CD4-positive, CD25-positive, alpha-beta regulatory T cell (primary cell): Measurements from ENCODE around the gene CDH23. TPM values are rescaled to one million over a fixed set of nuclear protein-coding genes. Genes with fewer than 3 reads are reported as not detected.

Experiments
- ATAC-seq, 2 donors: fragments of 150-1000 bp; cut with Tn5 transposase; one replicate each; pipeline ENCODE4 v1.10.0; 2021; ENCODE audit warnings: low read depth in 2 of 2, moderate number of reproducible peaks in 2 of 2, moderate library complexity in 1 of 2
- DNase-seq, 3 donors: peaks; one replicate each; pipeline versions ENCODE4 v3.0.0 to v3.0.0-alpha.2; 2012 to 2022; ENCODE audit warnings: mixed read lengths in 1 of 3
- H3K27ac ChIP-seq: one replicate; pipeline ENCODE4 v1.7.0; 2013; ENCODE audit warnings: mild to moderate bottlenecking, low read length; ENCODE audit not compliant: insufficient read depth, poor library complexity, severe bottlenecking
- H3K27me3 ChIP-seq: one replicate; pipeline ENCODE4 v1.7.0; 2013; ENCODE audit warnings: low read length; ENCODE audit not compliant: control insufficient read depth, insufficient read depth
- H3K36me3 ChIP-seq: one replicate; pipeline ENCODE4 v1.7.0; 2013; ENCODE audit warnings: mild to moderate bottlenecking, low read length, moderate library complexity; ENCODE audit not compliant: control insufficient read depth, insufficient read depth
- H3K4me1 ChIP-seq: 2 replicates; pipeline ENCODE4 v1.7.0; 2013; ENCODE audit warnings: mild to moderate bottlenecking, low read length; ENCODE audit not compliant: insufficient read depth, control insufficient read depth, poor library complexity, severe bottlenecking
- H3K4me3 ChIP-seq: one replicate; pipeline ENCODE4 v1.7.0; 2013; ENCODE audit warnings: low read depth, mild to moderate bottlenecking, low read length, moderate library complexity
- H3K9me3 ChIP-seq, 2 experiments: 1 replicate in 1 of 2; 2 replicates in 1 of 2; pipeline ENCODE4 v1.7.0; 2013; ENCODE audit warnings: low read length in 2 of 2, mild to moderate bottlenecking in 1 of 2, moderate library complexity in 1 of 2; ENCODE audit not compliant: control insufficient read depth in 2 of 2
- H3K27ac Mint-ChIP-seq, 3 donors: one replicate each; pipeline ENCODE4 v1.8.0; 2020 to 2022; ENCODE audit warnings: mild to moderate bottlenecking in 3 of 3, mixed read lengths in 3 of 3, moderate library complexity in 2 of 3
- H3K27me3 Mint-ChIP-seq: one replicate; pipeline ENCODE4 v1.8.0; 2022; ENCODE audit warnings: mild to moderate bottlenecking, mixed read lengths
- H3K36me3 Mint-ChIP-seq: one replicate; pipeline ENCODE4 v1.8.0; 2020; ENCODE audit warnings: mixed read lengths
- H3K4me1 Mint-ChIP-seq, 4 donors: one replicate each; pipeline ENCODE4 v1.8.0; 2020 to 2022; ENCODE audit warnings: mixed read lengths in 4 of 4, mild to moderate bottlenecking in 1 of 4
- H3K4me3 Mint-ChIP-seq, 4 donors: one replicate each; pipeline ENCODE4 v1.8.0; 2020 to 2022; ENCODE audit warnings: mild to moderate bottlenecking in 4 of 4, mixed read lengths in 4 of 4, moderate library complexity in 3 of 4
- H3K9me3 Mint-ChIP-seq, 7 donors: one replicate each; pipeline ENCODE4 v1.8.0; 2020 to 2022; ENCODE audit warnings: mixed read lengths in 7 of 7, mild to moderate bottlenecking in 3 of 7, moderate library complexity in 2 of 7
- polyA plus RNA-seq, 4 donors: library from polyadenylated mRNA; unstranded; fragments of 300-500 nt; fragmentation: Illumina TruSeq; gene quantifications; one replicate each; pipeline ENCODE4 v1.2.3, GENCODE V29; 2021
- total RNA-seq: library from RNA; stranded (reverse); gene quantifications from one replicate; pipeline ENCODE4 v1.2.3, GENCODE V29; 2022

CDH23 gene
- total and polyA plus RNA-seq, 5 donors from 2014 or later = 0.17 to 5.6 (median 1.1) TPM

DNA sequence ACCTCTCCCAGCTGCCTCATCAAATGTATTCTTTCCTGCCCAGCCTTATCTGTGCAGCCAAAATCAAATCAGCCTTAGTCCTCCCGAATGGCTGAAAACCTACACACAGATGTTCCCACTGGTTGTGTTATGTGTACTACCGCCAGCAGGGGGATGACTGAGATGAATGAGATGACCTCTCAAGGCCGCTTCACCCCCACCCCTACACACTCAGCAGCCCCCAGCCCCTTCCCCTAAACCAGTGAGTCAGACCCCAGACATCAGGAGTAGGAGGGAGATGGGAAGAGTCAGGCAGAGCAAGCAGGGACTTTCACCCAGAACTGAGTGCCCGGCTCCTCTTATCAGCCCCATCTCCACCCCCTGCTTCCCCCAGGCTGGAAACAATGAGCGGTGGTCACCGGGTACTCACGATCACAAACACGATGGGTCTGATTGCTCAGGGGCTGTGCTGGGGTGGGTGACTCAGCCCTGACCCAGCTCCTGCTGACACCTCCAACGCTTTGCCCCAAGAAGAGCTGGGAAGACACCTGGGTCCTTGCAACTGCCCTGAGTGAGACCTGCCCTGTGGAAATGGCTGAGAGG, 329.4 kb downstream of the CDH23 start:
- ATAC-seq (no peak), DNase-seq (peak in 2 of 3 donors; percentile 30 to 80)
- Histone ChIP-seq H3K27ac (peak overlapping the region; percentile 85), H3K4me3 (peak overlapping the region; percentile 61), H3K4me1 (peaks cover 62% of the 10 kb centered on the region), H3K36me3 (no peaks in the 10 kb centered on the region), H3K27me3 (no peaks in the 10 kb centered on the region), H3K9me3 (no peaks in the 10 kb centered on the region)
- Mint-ChIP-seq H3K4me1 (peaks cover 7 to 80% (median 41%) of the 10 kb centered on the region in 4 donors), H3K4me3 (peak overlapping the region in 3 of 4 donors; percentile 77 to 82 (median 78)), H3K27me3 (no peaks in the 10 kb centered on the region), H3K36me3 (peaks cover 7% of the 10 kb centered on the region), H3K9me3 (no peaks in the 10 kb centered on the region), H3K27ac (peak overlapping the region; percentile 98 to 100 (median 99))

DNA sequence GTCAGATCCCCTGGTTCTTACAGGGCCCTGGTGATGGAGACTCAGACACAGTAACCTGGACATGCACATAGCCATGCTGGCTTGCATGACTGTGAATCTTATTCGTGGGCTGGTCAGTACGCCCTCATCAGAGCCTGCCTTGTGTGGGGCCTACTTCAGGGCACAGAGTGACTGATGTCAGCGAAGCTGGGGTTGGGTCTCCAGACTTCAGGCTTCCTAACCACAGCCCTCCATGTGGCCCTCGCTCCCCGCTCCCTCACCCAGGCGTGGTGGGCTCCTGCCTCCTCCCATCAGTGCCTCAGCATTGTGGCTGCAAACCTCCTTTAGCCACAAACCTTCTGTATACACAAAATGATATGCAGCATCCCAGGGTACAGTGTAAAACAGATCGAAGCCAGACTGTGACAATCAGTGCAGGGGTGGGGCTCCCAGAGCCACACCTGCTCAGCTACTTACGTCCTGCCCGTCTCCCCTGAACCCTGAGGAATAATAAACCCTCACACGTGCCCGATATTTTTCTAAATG, 329.9 kb downstream of the CDH23 start:
- Mint-ChIP-seq H3K4me1 (peaks cover 7 to 81% (median 43%) of the 10 kb centered on the region in 4 donors), H3K4me3 (peak overlapping the region; percentile 12 to 78 (median 74)), H3K9me3 (no peaks in the 10 kb centered on the region), H3K27me3 (no peaks in the 10 kb centered on the region), H3K27ac (peak overlapping the region; percentile 98 to 100 (median 99)), H3K36me3 (peaks cover 4% of the 10 kb centered on the region)
- no peaks in the 10 kb centered on the region for H3K27me3 ChIP-seq
- peaks cover 68% of the 10 kb centered on the region for H3K4me1 ChIP-seq
- H3K4me3 ChIP-seq = peak overlapping the region; percentile 61
- ATAC-seq (peak; percentile 48 to 49), DNase-seq (peak in 2 of 3 donors; percentile 58 to 89)
- H3K27ac ChIP-seq = peak overlapping the region; percentile 85
- H3K36me3 ChIP-seq = no peaks in the 10 kb centered on the region
- no peaks in the 10 kb centered on the region for H3K9me3 ChIP-seq

- Mint-ChIP-seq H3K36me3 (no peaks in the 10 kb centered on the region), H3K27ac (peak overlapping the region; percentile 98 to 100 (median 99)), H3K4me1 (peaks cover 7 to 81% (median 44%) of the 10 kb centered on the region in 4 donors), H3K9me3 (no peaks in the 10 kb centered on the region), H3K27me3 (no peaks in the 10 kb centered on the region), H3K4me3 (peak overlapping the region; percentile 12 to 78 (median 74))
- Histone ChIP-seq H3K9me3 (no peaks in the 10 kb centered on the region), H3K4me1 (peaks cover 74% of the 10 kb centered on the region), H3K4me3 (peak overlapping the region; percentile 61), H3K27me3 (no peaks in the 10 kb centered on the region), H3K36me3 (no peaks in the 10 kb centered on the region), H3K27ac (peak overlapping the region; percentile 85)
- ATAC-seq = peak; percentile 62 to 65
- peak in 2 of 3 donors; percentile 77 to 81 for DNase-seq
Measured at GRCh38 chr10:71727105-71727737, 330.5 kb downstream of the CDH23 start.

- H3K4me3 ChIP-seq = peak overlapping the region; percentile 61
Measured at GRCh38 chr10:71727738-71728737, 331.3 kb downstream of the CDH23 start.

GRCh38 chr10:71729161-71729636, 332.5 kb downstream of the CDH23 start:
- H3K9me3 ChIP-seq = no peaks in the 10 kb centered on the region
- no peak overlapping the region for H3K4me3 ChIP-seq
- no peaks in the 10 kb centered on the region for H3K27me3 ChIP-seq
- H3K4me3 Mint-ChIP-seq = peak overlapping the region in 2 of 4 donors; percentile 48 to 78
- H3K9me3 Mint-ChIP-seq = no peaks in the 10 kb centered on the region
- DNase-seq (no peak), ATAC-seq (no peak)
- H3K27me3 Mint-ChIP-seq = no peaks in the 10 kb centered on the region
- peak overlapping the region; percentile 85 for H3K27ac ChIP-seq
- H3K36me3 Mint-ChIP-seq = no peaks in the 10 kb centered on the region
- peaks cover 93% of the 10 kb centered on the region for H3K4me1 ChIP-seq
- H3K36me3 ChIP-seq = no peaks in the 10 kb centered on the region
- H3K27ac Mint-ChIP-seq = peak overlapping the region; percentile 98 to 100 (median 99)
- peaks cover 13 to 94% (median 56%) of the 10 kb centered on the region in 4 donors for H3K4me1 Mint-ChIP-seq

More at GRCh38 chr10:71727738-71728737, 331.3 kb downstream of the CDH23 start:
- H3K4me3 Mint-ChIP-seq = peak overlapping the region; percentile 70 to 78 (median 76)
- H3K36me3 Mint-ChIP-seq = no peaks in the 10 kb centered on the region
- DNase-seq (peak; percentile 47 to 91 (median 85)), ATAC-seq (peak; percentile 79 to 80)
- H3K9me3 Mint-ChIP-seq = no peaks in the 10 kb centered on the region
- no peaks in the 10 kb centered on the region for H3K27me3 Mint-ChIP-seq
- no peaks in the 10 kb centered on the region for H3K27me3 ChIP-seq
- peak overlapping the region; percentile 98 to 100 (median 99) for H3K27ac Mint-ChIP-seq
- no peaks in the 10 kb centered on the region for H3K9me3 ChIP-seq
- peak overlapping the region; percentile 85 for H3K27ac ChIP-seq
- H3K4me1 ChIP-seq = peaks cover 82% of the 10 kb centered on the region
- no peaks in the 10 kb centered on the region for H3K36me3 ChIP-seq
- H3K4me1 Mint-ChIP-seq = peaks cover 13 to 83% (median 50%) of the 10 kb centered on the region in 4 donors

DNA sequence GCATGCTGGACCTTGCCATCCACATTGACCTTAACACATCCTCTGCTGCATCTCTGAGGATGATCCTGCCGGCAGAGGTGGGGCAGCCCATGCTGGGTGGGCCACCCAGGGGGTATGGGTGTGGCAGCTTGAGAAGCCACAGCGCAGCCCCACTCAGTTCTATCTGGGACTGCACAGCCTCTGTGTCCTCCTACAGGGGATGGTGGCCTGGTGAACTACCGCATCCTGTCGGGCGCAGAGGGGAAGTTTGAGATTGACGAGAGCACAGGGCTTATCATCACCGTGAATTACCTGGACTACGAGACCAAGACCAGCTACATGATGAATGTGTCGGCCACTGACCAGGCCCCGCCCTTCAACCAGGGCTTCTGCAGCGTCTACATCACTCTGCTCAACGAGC, 335.1 kb downstream of the CDH23 start:
- H3K27me3 Mint-ChIP-seq = no peaks in the 10 kb centered on the region
- ATAC-seq (no peak), DNase-seq (peak in 1 of 3 donors; percentile 52)
- Histone ChIP-seq H3K27ac (no peak overlapping the region), H3K4me3 (no peak overlapping the region), H3K27me3 (no peaks in the 10 kb centered on the region), H3K4me1 (peaks cover 99% of the 10 kb centered on the region), H3K36me3 (no peaks in the 10 kb centered on the region), H3K9me3 (no peaks in the 10 kb centered on the region)
- H3K9me3 Mint-ChIP-seq = no peaks in the 10 kb centered on the region
- H3K4me3 Mint-ChIP-seq = peak overlapping the region in 2 of 4 donors; percentile 35 to 69
- no peaks in the 10 kb centered on the region for H3K36me3 Mint-ChIP-seq
- peak overlapping the region in 2 of 3 donors; percentile 52 to 86 for H3K27ac Mint-ChIP-seq
- peaks cover 11 to 99% (median 55%) of the 10 kb centered on the region in 4 donors for H3K4me1 Mint-ChIP-seq

GRCh38 chr10:71734797-71735196, 338.1 kb downstream of the CDH23 start:
- H3K9me3 Mint-ChIP-seq = no peaks in the 10 kb centered on the region
- H3K36me3 Mint-ChIP-seq = no peaks in the 10 kb centered on the region
- peaks cover 16 to 100% (median 55%) of the 10 kb centered on the region in 4 donors for H3K4me1 Mint-ChIP-seq
- ATAC-seq (no peak), DNase-seq (no peak)
- Histone ChIP-seq H3K36me3 (no peaks in the 10 kb centered on the region), H3K4me3 (no peak overlapping the region), H3K27ac (peak overlapping the region; percentile 83), H3K9me3 (no peaks in the 10 kb centered on the region), H3K4me1 (peaks cover 95% of the 10 kb centered on the region), H3K27me3 (no peaks in the 10 kb centered on the region)
- H3K27ac Mint-ChIP-seq = peak overlapping the region; percentile 92 to 99 (median 97)
- H3K4me3 Mint-ChIP-seq = peak overlapping the region; percentile 15 to 82 (median 52)
- no peaks in the 10 kb centered on the region for H3K27me3 Mint-ChIP-seq
